Measurements from ENCODE around the gene NDUFA3. TPM values are rescaled to one million over a fixed set of nuclear protein-coding genes. Genes with fewer than 3 reads are reported as not detected.

The NDUFA3 gene
- total and polyA plus RNA-seq, 10 of the 15 experiments (the other 5 are each of a cell fraction or from before 2014, with no cell fraction given) = 40.0 to 335 (median 153) TPM

GRCh38 chr19:54105796-54106195 lies 3.1 kb downstream of the NDUFA3 start:
- Histone ChIP-seq H3K36me3 (ENCODE audit: control insufficient read depth in 2 of 2, insufficient read depth in 2 of 2, low read length in 1 of 2) (peaks cover 14 to 16% of the 10 kb centered on the region in 2 experiments; a peak in 3 of 4 replicates), H3K4me2 (ENCODE audit: control insufficient read depth, insufficient read depth) (no peak overlapping the region), H3K27me3 (replicated peaks in 1 of 2; ENCODE audit: control insufficient read depth in 2 of 2, insufficient read depth in 2 of 2, low read length in 1 of 2) (no peaks in the 10 kb centered on the region), H3K4me3 (no peak overlapping the region), H3K9ac (ENCODE audit: control insufficient read depth, insufficient read depth, low read length) (no peak overlapping the region), H3K9me3 (replicated peaks; ENCODE audit: control insufficient read depth, insufficient read depth, low read length) (no peaks in the 10 kb centered on the region), H3K79me2 (ENCODE audit: control insufficient read depth, insufficient read depth, low read length) (peaks cover 9% of the 10 kb centered on the region), H3K27ac (ENCODE audit: control insufficient read depth, insufficient read depth) (no peak overlapping the region), H4K20me1 (ENCODE audit: control insufficient read depth, insufficient read depth) (no peaks in the 10 kb centered on the region; the same call in 1 of the 2 replicates), H3K4me1 (ENCODE audit: control insufficient read depth, insufficient read depth, low read length) (no peaks in the 10 kb centered on the region), H2AFZ (ENCODE audit: control insufficient read depth, low read depth, low read length) (no peak overlapping the region)
- ChIA-PET SMC1A (ENCODE audit: uncharacterized antibody, unreplicated experiment) (no interaction called here), POLR2A (no interaction called here), CTCF (no interaction called here), RAD21 (ENCODE audit: unreplicated experiment) (no interaction called here)
- no peak for FAIRE-seq
- no peak for TF ChIP-seq SREBF2 (IDR thresholded peaks at IDR 0.05; ENCODE audit: low read length)
- TF ChIP-seq POLR2A (IDR thresholded peaks at IDR 0.05; ENCODE audit: low read depth, low read length) = 0 out of 2 replicates have a peak, but pooled peaks have one; percentile 20
- 84% methylated on average over 10 of the region's 10 CpGs for WGBS (ENCODE audit: insufficient coverage, insufficient replicate concordance, low lambda C conversion rate, missing lambda C conversion rate)
- intact Hi-C loops (cut with micrococcal nuclease; ENCODE audit: unreplicated experiment) = loop anchor here (10.0 kb wide), 2 partner anchors 581 to 1001 kb away; partner anchors contain the start of gene ZNF160
- ATAC-seq = no peak
- in situ Hi-C loops (cut with MboI) = no loop called here
- DNase-seq (ENCODE audit: low read depth, low spot score) = no peak
- no TSS peak for BruUV-seq (replicated peaks)

GRCh38 chr19:54106716-54107115 lies 4.1 kb downstream of the NDUFA3 start:
- H4K20me1 ChIP-seq (ENCODE audit: control insufficient read depth, insufficient read depth) = no peaks in the 10 kb centered on the region; the same call in 1 of the 2 replicates
- peaks cover 16 to 17% of the 10 kb centered on the region in 2 experiments; a peak in 3 of 4 replicates for H3K36me3 ChIP-seq (ENCODE audit: control insufficient read depth in 2 of 2, insufficient read depth in 2 of 2, low read length in 1 of 2)
- H3K9ac ChIP-seq (ENCODE audit: control insufficient read depth, insufficient read depth, low read length) = no peak overlapping the region
- RAD21 ChIA-PET (ENCODE audit: unreplicated experiment) = no interaction called here
- no peak for DNase-seq (ENCODE audit: low read depth, low spot score)
- H3K79me2 ChIP-seq (ENCODE audit: control insufficient read depth, insufficient read depth, low read length) = peaks cover 9% of the 10 kb centered on the region
- ATAC-seq = no peak
- BruUV-seq (replicated peaks) = no TSS peak
- intact Hi-C loops (cut with micrococcal nuclease; ENCODE audit: unreplicated experiment) = loop anchor here (10.0 kb wide), 2 partner anchors 582 to 1002 kb away; partner anchors contain the start of gene ZNF160
- no peaks in the 10 kb centered on the region for H3K4me1 ChIP-seq (ENCODE audit: control insufficient read depth, insufficient read depth, low read length)
- POLR2A ChIA-PET = no interaction called here
- H3K27ac ChIP-seq (ENCODE audit: control insufficient read depth, insufficient read depth) = no peak overlapping the region
- in situ Hi-C loops (cut with MboI) = no loop called here
- SMC1A ChIA-PET (ENCODE audit: uncharacterized antibody, unreplicated experiment) = no interaction called here
- H3K27me3 ChIP-seq (replicated peaks in 1 of 2; ENCODE audit: control insufficient read depth in 2 of 2, insufficient read depth in 2 of 2, low read length in 1 of 2) = no peaks in the 10 kb centered on the region
- no peak overlapping the region for H3K4me3 ChIP-seq
- H3K9me3 ChIP-seq (replicated peaks; ENCODE audit: control insufficient read depth, insufficient read depth, low read length) = no peaks in the 10 kb centered on the region
- FAIRE-seq = no peak
- 98% methylated on average over 10 of the region's 15 CpGs for WGBS (ENCODE audit: insufficient coverage, insufficient replicate concordance, low lambda C conversion rate, missing lambda C conversion rate)
- TF ChIP-seq ATF3 (IDR thresholded peaks at IDR 0.05; ENCODE audit: borderline replicate concordance, extremely low read depth, low read depth, low read length) (no peak), MEF2B (IDR thresholded peaks at IDR 0.05; ENCODE audit: partially characterized antibody, poor library complexity, severe bottlenecking) (no peak), ASH2L (IDR thresholded peaks at IDR 0.05; ENCODE audit: borderline replicate concordance, low read depth) (no peak), TCF7 (IDR thresholded peaks at IDR 0.05; ENCODE audit: borderline replicate concordance) (no peak), PML (IDR thresholded peaks at IDR 0.05; ENCODE audit: low read length) (no peak), GABPA (IDR thresholded peaks at IDR 0.05; ENCODE audit: low read depth) (no peak), ZNF687 (IDR thresholded peaks at IDR 0.05) (no peak), NR2C1 (IDR thresholded peaks at IDR 0.05) (no peak), MTA2 (IDR thresholded peaks at IDR 0.05; ENCODE audit: low read depth) (no peak), ZNF207 (IDR thresholded peaks at IDR 0.05; ENCODE audit: borderline replicate concordance) (no peak)
- H2AFZ ChIP-seq (ENCODE audit: control insufficient read depth, low read depth, low read length) = no peak overlapping the region
- CTCF ChIA-PET = interaction anchor here (1.2 kb wide), 1 partner anchor 122 kb away, joined by 3 read pairs; no protein-coding TSS in a partner anchor
- H3K4me2 ChIP-seq (ENCODE audit: control insufficient read depth, insufficient read depth) = no peak overlapping the region
